Stimulated activated CD4-positive, alpha-beta T cell treated with anti-CD3 and anti-CD28 coated beads, Interleukin-4, amount 100 ng/mL, for 48 hours (primary cell): ENCODE measurements around the gene IRF2BPL.
A peak's percentile ranks its signal among the peaks of the same experiment; 100 is the strongest.
"Not testable (repeated sequence)": the region's sequence is repeated elsewhere in the genome, so short reads cannot be mapped to it uniquely, and the experiment has no call there.

Source experiments
- DNase-seq, 2 donors: peaks; one replicate each; pipeline ENCODE4 v3.0.0-alpha.2; 2020; ENCODE audit warnings: low read depth in 2 of 2

IRF2BPL gene

GRCh38 chr14:77033622-77034589, 5.4 kb upstream of the IRF2BPL start:
- DNase-seq = peak; percentile 67 to 86

GRCh38 chr14:77032844-77033621, 4.5 kb upstream of the IRF2BPL start:
- DNase-seq = peak; percentile 66 to 78

- DNase-seq = no peak
These were observed 4.0 kb upstream of the IRF2BPL start for GRCh38 chr14:77032491-77032843.

GRCh38 chr14:77031759-77032490, 3.4 kb upstream of the IRF2BPL start:
- DNase-seq = no peak

GRCh38 chr14:77027538-77028383, 747 bp downstream of the IRF2BPL start:
- peak in 1 of 2 donors; percentile 47 for DNase-seq

- peak in 1 of 2 donors; percentile 39 for DNase-seq
These were observed 1.5 kb downstream of the IRF2BPL start for GRCh38 chr14:77026930-77027537.

GRCh38 chr14:77026166-77026929, 2.2 kb downstream of the IRF2BPL start:
- no peak for DNase-seq

GRCh38 chr14:77025744-77026165, 2.8 kb downstream of the IRF2BPL start:
- no peak for DNase-seq

GRCh38 chr14:77024171-77024691, 4.3 kb downstream of the IRF2BPL start:
- DNase-seq = peak; percentile 56 to 63

GRCh38 chr14:77023001-77023996, 5.2 kb downstream of the IRF2BPL start:
- peak in 1 of 2 donors; percentile 30 for DNase-seq

- DNase-seq = no peak
These were observed 6.2 kb downstream of the IRF2BPL start for GRCh38 chr14:77022236-77022852.

- not testable (repeated sequence) for DNase-seq
These were observed 7.1 kb downstream of the IRF2BPL start for GRCh38 chr14:77021424-77021823.

GRCh38 chr14:77018785-77019184, 9.7 kb downstream of the IRF2BPL start:
- no peak for DNase-seq

GRCh38 chr14:77017666-77018065, 10.8 kb downstream of the IRF2BPL start:
- no peak for DNase-seq

GRCh38 chr14:77014734-77015133, 13.8 kb downstream of the IRF2BPL start:
- no peak for DNase-seq

- no peak for DNase-seq
These were observed 14.4 kb downstream of the IRF2BPL start for GRCh38 chr14:77014004-77014604.

- no peak for DNase-seq
These were observed 16.2 kb downstream of the IRF2BPL start for GRCh38 chr14:77012193-77012765.
